HG02798 (cell line): ENCODE data around the gene NBPF6.
"Not testable (repeated sequence)": the region's sequence is repeated elsewhere in the genome, so short reads cannot be mapped to it uniquely, and the experiment has no call there.

Experiments
- ATAC-seq: cut with Tn5 transposase; IDR thresholded peaks from one replicate; pipeline ENCODE4 v1.9.1; 2021; ENCODE audit warnings: mild to moderate bottlenecking; ENCODE audit not compliant: unreplicated experiment, poor library complexity

Gene NBPF6

DNA sequence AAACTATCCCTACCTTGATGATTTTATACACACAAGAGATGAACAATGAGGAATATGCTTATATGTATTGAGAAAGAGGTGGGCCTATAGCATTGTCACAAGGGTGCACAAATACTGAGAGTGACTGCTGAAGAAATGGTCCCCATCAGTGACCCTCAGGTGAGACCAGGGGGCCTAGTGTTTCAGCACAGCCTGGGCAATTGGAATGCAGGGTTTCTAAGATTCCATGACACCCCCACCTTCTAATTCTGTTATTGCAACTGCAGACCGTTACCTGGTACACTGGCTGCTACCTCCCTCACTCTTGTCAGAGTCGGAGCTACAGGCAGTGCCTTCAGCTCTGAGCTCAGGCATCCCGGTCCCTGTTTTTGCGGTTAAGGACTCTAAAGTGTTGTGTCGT lies at the start of gene NBPF6:
TSS of gene NBPF6 (plus strand) at position 301 of the 400 bp plus-strand sequence. CDS start 259 bp downstream, outside the sequence.
- not testable (repeated sequence) for ATAC-seq

GRCh38 chr1:108411098-108411833 lies 38.9 kb upstream of the NBPF6 start:
- ATAC-seq: not testable (repeated sequence)

- ATAC-seq: not testable (repeated sequence)
Observed at GRCh38 chr1:108420129-108420528, 30.0 kb upstream of the NBPF6 start.

DNA sequence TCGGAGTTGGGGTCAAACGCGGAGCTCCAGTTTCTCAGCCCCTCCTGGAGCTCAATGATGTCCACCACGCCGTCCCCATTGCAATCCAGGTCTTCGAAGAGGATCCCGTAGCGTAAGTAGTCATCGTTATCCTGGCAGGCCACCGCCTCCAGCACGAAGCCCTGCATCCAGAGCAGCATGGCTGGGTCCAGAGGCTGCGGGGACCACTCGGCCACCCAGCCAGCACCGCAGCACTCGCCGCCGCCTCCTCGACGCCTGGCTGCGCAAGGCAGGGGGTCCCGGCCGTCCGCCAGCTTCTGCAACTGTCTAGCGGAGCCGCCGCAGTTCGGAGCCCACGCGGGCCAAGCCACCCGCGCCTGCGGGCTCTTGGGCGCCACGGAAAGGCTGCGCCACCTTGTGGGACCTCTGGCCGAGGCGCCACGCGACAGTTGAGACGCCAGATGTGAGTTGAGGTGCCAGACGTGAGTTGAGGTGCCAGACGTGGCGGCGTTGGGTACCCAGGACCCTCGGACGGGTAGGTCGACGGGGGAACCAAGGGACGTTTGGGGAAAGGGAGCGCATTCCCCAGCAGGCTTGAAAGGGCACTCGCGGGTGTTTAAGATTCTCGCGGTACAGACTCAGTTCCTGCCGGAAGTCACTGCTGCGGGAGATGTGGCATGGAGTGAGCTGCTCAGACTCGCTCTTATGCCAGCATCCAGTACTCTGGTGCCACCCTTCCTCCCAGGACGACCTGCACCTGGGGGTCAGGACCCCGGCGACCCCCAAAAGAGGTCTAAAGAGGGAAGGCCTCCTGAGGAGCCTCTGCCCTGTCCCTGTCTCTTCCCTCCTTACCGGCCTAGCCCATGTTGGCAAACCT lies 28.9 kb upstream of the NBPF6 start:
- ATAC-seq: peak; percentile 70

GRCh38 chr1:108426877-108427276 lies 23.3 kb upstream of the NBPF6 start:
- ATAC-seq: not testable (repeated sequence)

DNA sequence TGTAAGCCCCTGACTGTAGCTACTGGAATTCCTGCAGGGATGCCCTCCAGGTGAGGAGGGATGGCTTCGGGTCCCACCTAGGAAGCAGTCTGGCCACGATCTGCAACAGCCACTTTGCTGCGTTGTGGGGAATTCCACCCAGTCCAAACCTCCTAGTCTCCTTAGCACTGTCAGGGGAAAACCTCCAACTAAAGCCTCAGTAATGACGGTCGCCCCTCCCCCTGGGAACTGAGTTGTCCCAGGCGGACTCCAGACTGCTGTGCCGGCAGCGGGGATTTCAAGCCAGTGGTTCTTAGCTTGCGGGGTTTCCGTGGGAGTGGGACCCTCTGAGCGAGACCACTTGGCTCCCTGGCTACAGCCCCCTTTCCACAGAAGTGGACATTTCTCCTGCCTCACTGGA lies 18.1 kb upstream of the NBPF6 start:
- ATAC-seq: not testable (repeated sequence)

- not testable (repeated sequence) for ATAC-seq
Observed at GRCh38 chr1:108433404-108433803, 16.7 kb upstream of the NBPF6 start.

- ATAC-seq: peak; percentile 75
Observed at GRCh38 chr1:108438536-108438935, 11.6 kb upstream of the NBPF6 start.

DNA sequence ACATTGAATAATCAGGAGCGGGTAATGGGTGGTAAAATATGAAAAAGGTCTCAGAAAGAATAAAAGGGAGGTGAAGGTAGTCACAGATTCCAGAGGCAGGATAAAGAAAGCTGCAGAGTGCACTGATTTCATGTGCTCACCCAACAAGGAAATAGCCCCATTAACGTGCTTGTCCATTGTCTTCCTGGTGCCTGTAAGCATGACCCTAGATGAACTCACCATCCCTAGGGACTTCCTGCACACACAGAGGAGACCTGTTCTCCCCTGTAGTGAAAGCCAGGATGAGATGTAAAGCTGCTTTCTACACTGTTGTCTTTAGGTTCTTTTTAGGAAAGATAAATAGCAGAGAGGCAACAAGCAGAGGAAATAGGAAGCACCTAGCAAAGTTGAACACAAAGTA lies 4.4 kb downstream of the NBPF6 start:
- ATAC-seq: not testable (repeated sequence)

- not testable (repeated sequence) for ATAC-seq
Observed at GRCh38 chr1:108458661-108459060, 8.5 kb downstream of the NBPF6 start.

- not testable (repeated sequence) for ATAC-seq
Observed at GRCh38 chr1:108461758-108462157, 11.6 kb downstream of the NBPF6 start.

DNA sequence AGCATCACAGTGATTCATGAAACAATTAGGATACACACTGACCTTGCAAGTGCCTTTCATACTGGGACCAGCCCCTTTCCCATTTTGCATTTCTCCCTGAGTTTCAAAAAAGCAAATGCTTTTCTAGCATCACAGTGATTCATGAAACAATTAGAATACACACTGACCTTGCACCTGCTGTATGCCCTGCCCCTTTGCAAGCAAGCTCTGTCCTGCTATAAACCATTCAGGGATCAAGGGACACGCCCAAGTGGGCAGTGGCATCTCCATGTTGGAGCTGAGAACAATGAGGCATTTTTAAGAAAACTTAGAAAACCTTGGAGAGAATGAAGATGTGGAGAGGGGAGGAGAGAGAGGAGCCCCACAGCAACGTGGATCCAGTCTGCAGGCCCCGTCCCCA lies 13.8 kb downstream of the NBPF6 start:
- ATAC-seq: not testable (repeated sequence)

DNA sequence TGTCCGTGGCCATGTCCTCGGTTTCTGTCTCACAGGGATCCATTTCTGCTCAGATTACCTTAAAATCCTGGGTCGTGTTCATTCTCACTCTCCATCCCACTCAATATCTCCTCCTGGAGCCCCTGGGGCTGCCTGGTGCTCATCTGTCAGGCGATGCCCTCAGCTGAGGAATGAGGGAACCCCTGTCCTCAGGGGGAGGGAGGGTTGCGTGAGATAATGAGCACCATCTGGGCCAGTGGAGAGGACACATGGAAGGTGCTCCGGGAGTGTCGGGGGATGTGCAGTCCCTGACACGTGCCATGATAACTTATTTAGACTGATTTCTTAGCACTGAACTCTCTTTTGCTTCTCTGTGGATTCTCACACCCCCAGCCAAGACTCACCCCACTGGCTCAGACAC lies 16.0 kb downstream of the NBPF6 start:
- not testable (repeated sequence) for ATAC-seq

- ATAC-seq: not testable (repeated sequence)
Observed at GRCh38 chr1:108467155-108467554, 17.0 kb downstream of the NBPF6 start.

DNA sequence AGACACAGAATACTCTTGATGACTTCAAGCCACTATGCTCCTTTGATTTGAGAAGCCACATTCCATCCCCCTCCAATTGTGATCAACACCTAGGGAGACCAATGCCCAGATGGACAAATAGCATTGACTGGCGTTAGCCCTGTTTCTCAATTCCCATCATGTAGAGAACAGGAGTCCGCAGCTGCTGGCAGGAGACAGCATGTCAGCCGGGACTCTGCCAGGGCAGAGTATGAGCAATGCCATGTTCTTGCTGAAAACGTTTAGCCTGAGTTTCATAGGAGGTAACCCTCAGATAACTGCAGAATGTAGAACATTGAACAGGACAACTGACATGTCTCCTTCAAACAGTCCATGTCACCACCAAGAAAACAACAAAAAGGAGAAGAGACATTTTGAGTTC lies 20.6 kb downstream of the NBPF6 start:
- ATAC-seq: not testable (repeated sequence)

DNA sequence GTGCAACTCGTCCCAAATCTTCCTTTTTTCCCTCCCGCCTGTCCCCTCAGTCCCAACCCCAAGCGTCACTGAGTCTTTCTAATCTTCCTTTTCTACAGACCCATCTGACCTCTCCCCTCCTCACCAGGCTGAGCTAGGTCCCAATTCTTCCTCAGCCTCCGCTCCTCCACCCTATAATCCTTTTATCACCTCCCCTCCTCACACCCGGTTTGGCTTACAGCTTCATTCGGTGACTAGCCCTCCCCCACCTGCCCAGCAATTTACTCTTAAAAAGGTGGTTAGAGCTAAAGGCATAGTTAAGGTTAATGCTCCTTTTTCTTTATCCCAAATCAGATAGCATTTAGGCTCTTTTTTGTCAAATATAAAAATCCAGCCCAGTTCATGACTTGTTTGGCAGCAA lies 24.4 kb downstream of the NBPF6 start:
- ATAC-seq: not testable (repeated sequence)

DNA sequence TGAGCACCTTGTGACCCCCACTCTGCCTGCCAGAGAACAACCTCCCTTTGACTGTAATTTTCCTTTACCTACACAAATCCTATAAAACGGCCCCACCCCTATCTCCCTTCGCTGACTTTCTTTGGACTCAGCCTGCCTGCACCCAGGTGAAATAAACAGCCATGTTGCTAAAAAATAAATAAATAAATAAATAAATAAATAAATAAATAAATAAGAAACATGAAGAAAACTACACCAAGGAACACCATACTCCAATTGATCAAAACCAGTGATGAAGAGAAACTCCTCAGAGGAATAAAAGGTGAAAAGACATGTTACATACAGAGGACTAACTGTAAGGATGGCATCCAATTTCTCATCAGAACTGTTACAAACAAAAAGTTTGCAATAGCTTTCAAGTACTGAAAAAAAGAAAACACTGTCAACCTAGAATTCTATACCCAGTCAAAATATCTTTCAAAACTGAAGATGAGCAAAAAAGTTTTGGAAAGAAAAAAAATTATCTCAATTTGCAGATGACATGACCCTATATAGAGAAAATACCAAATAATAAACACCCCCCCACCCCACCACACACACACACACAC lies 28.4 kb downstream of the NBPF6 start:
- no peak for ATAC-seq

DNA sequence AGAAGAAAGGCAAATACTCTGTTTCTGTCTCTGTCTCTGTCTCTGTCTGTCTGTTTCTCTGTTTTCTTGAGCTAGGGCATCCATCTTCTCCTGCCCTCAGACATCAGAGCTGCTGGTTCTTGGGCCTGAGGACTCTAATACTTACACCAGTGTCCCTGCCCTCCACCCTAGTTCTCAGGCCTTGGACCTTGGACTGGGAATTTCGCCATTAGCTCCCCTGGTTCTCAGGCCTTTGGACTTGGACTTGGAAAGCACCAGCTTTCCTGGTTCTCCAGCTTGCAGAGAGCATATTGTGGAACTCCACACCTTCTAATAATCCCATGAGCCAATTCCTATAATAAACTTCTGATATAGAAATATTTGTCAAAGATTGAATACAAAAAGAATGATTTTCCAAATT lies 32.6 kb downstream of the NBPF6 start:
- no peak for ATAC-seq

DNA sequence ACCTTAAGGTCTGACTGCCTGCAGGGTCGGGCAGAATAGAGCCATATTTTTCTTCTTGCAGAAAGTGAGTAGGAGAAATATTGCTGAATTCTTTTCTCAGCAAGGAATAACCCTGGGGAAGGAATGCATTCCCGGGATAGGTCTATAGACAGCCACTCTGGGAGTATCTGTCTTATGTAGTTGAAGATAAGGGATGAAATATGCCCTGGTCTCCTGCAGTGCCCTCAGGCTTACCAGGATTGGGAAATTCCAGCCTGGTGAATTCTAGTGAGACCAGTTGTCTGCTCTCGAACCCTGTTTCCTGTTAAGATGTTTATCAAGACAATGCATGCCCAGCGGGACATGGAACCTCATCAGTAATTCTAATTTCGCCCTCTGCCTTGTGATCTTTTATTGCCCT lies 35.8 kb downstream of the NBPF6 start:
- not testable (repeated sequence) for ATAC-seq

DNA sequence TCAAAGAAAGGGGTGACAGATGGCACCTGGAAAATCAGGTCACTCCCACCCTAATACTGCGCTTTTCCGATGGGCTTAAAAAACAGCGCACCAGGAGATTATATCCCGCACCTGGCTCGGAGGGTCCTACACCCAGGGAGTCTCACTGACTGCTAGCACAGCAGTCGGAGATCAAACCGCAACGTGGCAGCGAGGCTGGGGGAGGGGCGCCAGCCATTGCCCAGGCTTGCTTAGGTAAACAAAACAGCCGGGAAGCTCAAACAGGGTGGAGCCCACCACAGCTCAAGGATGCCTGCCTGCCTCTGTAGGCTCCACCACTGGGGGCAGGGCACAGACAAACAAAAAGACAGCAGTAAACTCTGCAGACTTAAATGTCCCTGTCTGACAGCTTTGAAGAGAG lies 36.6 kb downstream of the NBPF6 start:
- not testable (repeated sequence) for ATAC-seq

DNA sequence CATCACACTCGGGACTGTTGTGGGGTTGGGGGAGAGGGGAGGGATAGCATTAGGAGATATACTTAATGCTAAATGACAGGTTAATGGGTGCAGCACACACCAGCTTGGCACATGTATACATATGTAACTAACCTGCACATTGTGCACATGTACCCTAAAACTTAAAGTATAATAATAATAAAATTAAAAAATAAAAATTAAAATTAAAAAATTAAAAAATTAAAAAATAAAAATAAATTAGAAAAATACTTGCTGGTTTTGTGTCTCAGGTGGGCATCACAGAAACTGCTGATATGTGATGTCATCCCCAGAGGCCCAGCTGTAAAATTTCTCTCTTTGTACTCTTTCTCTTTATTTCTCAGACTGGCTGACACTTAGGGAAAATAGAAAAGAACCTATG lies 44.9 kb downstream of the NBPF6 start:
- ATAC-seq: not testable (repeated sequence)
